GM18508 (cell line): ENCODE data around the gene RPL9.
"Not testable (repeated sequence)": the region's sequence is repeated elsewhere in the genome, so short reads cannot be mapped to it uniquely, and the experiment has no call there.

ENCODE experiments used
- ATAC-seq: cut with Tn5 transposase; IDR thresholded peaks from one replicate; pipeline ENCODE4 v1.9.1; 2021; ENCODE audit warnings: moderate number of reproducible peaks; ENCODE audit not compliant: insufficient read depth, unreplicated experiment

RPL9 gene

GRCh38 chr4:39427520-39428114 lies 31.1 kb downstream of the RPL9 start:
- no peak for ATAC-seq

- no peak for ATAC-seq
These were observed 32.0 kb downstream of the RPL9 start for GRCh38 chr4:39426728-39427127.

DNA sequence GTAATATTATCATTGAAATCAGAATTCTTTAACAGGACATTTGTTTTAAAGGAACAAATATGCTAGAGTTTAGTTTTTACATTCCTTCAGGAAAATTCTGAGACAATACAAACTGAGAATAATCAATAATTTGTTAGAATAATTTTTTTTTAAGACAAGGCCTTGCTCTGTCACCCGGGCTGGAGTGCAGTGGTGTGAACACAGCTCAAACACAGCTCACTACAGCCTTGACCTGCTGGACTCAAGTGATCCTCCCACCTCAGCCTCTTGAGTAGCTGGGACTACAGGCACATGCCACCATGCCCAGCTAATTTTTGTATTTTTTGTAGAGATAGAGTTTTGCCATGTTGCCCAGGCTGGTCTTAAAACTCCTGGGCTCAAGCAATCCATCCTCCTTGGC lies 33.4 kb downstream of the RPL9 start:
- not testable (repeated sequence) for ATAC-seq

DNA sequence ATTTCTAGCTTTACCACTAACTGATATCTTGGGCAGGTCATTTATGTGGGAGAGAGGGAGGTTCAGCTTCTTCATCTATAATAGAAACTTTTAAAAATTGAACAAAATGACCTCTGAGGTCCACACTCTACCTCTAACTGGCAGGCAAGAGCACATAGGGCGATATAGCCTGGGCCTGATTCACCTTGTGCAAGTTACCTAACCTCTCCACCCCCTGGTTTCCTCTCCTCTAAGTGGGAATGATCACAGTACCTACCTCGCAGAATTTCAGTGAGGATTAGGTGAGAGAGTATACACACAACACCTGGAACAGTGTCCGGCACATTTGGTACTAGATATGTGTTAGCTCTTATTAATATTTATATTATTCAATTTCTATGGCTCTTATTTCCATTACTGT lies 36.5 kb downstream of the RPL9 start:
- no peak for ATAC-seq

DNA sequence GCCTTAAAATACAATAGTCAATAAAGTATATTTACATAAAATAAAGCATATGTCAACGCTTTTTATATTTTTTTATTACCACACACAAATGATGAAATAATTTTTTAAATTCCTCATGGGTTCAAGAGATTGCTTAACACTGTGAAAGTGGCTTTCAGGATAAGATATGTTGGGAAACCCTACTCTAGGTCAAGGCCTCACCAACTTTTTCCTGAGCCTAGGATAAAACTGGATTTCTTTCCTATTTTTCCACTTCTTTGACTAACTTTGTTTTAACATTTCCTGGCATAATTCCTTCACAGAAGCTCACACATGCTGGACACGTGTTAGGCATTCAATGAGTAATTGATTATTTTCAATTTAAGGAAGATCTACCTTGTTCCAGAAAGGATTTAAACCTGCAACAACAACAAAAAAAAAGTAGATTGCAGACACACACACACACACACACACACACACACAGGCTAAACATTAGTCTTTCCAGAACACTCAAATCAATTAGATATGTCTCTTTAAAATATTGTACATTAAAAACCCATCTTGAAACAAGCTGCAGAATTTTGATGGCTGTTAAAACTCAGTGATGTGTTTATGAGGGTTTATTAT lies 42.9 kb downstream of the RPL9 start:
- ATAC-seq = no peak

DNA sequence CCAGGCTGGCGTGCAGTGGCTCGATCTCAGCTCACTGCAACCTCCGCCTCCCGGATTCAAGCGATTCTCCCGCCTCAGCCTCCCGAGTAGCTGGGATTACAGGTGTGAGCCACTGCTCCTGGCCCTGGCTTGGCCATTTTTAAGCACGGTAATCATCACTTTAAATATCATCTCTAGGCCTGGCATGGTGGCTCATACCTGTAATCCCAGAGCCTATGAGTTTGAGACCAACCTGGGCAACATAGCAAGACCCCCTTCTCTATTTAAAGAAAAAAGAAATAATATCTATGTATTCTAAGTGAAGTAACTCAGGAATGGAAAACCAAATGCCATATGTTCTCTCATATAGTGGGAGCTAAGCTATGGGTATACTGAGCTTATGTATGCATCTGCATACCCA lies 47.2 kb downstream of the RPL9 start:
- ATAC-seq = not testable (repeated sequence)

- no peak for ATAC-seq
These were observed 48.3 kb downstream of the RPL9 start for GRCh38 chr4:39410415-39410814.

- ATAC-seq = no peak
These were observed 51.2 kb downstream of the RPL9 start for GRCh38 chr4:39407584-39407885.

- no peak for ATAC-seq
These were observed 51.7 kb downstream of the RPL9 start, which contains the start of gene KLB for GRCh38 chr4:39406763-39407583. TSS of gene KLB (plus strand) at chr4:39406930. CDS start at chr4:39406950, 20 bp downstream.
